K562 (cell line): Measurements from ENCODE around the gene ACAD8. TPM values are rescaled to one million over a fixed set of nuclear protein-coding genes. Genes with fewer than 3 reads are reported as not detected.

ENCODE experiments used
- ATAC-seq: fragments of 200-7000 bp; cut with Tn5 transposase; 3 replicates; pipeline ENCODE4 v1.9.1; 2020; ENCODE audit warnings: moderate library complexity
- BruUV-seq: library from RNA; stranded (reverse); fragments of 400-500 nt; replicated peaks from 2 replicates; lab custom pipeline; 2021; lab: Mats Ljungman, UMichigan
- CTCF ChIA-PET: fragments of 300-600 bp; formaldehyde crosslinking; extraction: SDS; loops from one replicate; lab custom pipeline; 2021; ENCODE audit warnings: low intra/inter-chr PET ratio; lab: Yijun Ruan, JAX
- POLR2A ChIA-PET: fragments of 300-600, 350-650 bp; sonication (Branson Sonifier 250); formaldehyde crosslinking; extraction: SDS; loops from one replicate; lab custom pipeline; 2021; ENCODE audit warnings: antibody characterized with exemption, inconsistent platforms; lab: Yijun Ruan, JAX
- DNase-seq, 4 experiments: peaks; one replicate each; pipeline versions ENCODE4 v3.0.0 to v3.0.0-alpha.2; 2011 to 2018; ENCODE audit warnings: low spot score in 3 of 4, mixed read lengths in 3 of 4; ENCODE audit errors: extremely low read depth in 1 of 4
- FAIRE-seq: peaks from 2 replicates; lab custom pipeline; 2011; peaks lifted over from hg19 to GRCh38; lab: Jason Lieb, UNC
- H2AFZ ChIP-seq: 2 replicates; pipeline ENCODE4 v1.6.0; 2011; ENCODE audit warnings: low read depth, low read length, control low read depth, inconsistent platforms
- H3K27ac ChIP-seq: fragments of 200-600 bp; 3 replicates; pipeline ENCODE4 v1.8.0; 2011; ENCODE audit warnings: low read depth, mild to moderate bottlenecking, control low read depth, inconsistent platforms, low read length, moderate library complexity, mixed read lengths; ENCODE audit errors: extremely low read depth
- H3K27me3 ChIP-seq, 2 experiments: fragments of 300-600 bp in 1 of 2; 2 replicates in 1 of 2; 3 replicates in 1 of 2; pipeline versions ENCODE4 v1.6.0 to v1.8.0; 2011; ENCODE audit warnings: inconsistent platforms in 2 of 2, low read length in 2 of 2, mild to moderate bottlenecking in 1 of 2, mixed read lengths in 1 of 2, moderate library complexity in 1 of 2; ENCODE audit not compliant: control insufficient read depth in 2 of 2, insufficient read depth in 2 of 2
- H3K36me3 ChIP-seq: fragments of 300-600 bp; 3 replicates; pipeline ENCODE4 v1.8.0; 2011; ENCODE audit warnings: mild to moderate bottlenecking, low read length, inconsistent platforms; ENCODE audit not compliant: control insufficient read depth, insufficient read depth
- H3K4me1 ChIP-seq, 2 experiments: fragments of 200-600 bp in 1 of 2; replicated peaks in 1 of 2; 2 replicates in 1 of 2; 3 replicates in 1 of 2; pipeline versions ENCODE4 v1.5.1 to v1.8.0; 2011; ENCODE audit warnings: inconsistent platforms in 2 of 2, low read length in 2 of 2, mild to moderate bottlenecking in 1 of 2, mixed read lengths in 1 of 2, moderate library complexity in 1 of 2; ENCODE audit not compliant: control insufficient read depth in 2 of 2, insufficient read depth in 2 of 2
- H3K4me2 ChIP-seq: 2 replicates; pipeline ENCODE4 v1.6.1; 2011; ENCODE audit warnings: low read length, control low read depth, inconsistent platforms, mixed read lengths; ENCODE audit not compliant: insufficient read depth
- H3K4me3 ChIP-seq: fragments of 200-600 bp; sonication (generic), shearing (Covaris generic); 2 replicates; pipeline ENCODE4 v1.5.1; 2016; ENCODE audit warnings: control low read depth, inconsistent platforms
- H3K79me2 ChIP-seq: fragments of 200-600 bp; 3 replicates; pipeline ENCODE4 v1.8.0; 2011; ENCODE audit warnings: low read length, inconsistent platforms; ENCODE audit not compliant: control insufficient read depth, insufficient read depth
- H3K9ac ChIP-seq, 2 experiments: 2 replicates each; pipeline versions ENCODE4 v1.6.0 to v1.6.1; 2011; ENCODE audit warnings: low read depth in 2 of 2, low read length in 2 of 2, control low read depth in 1 of 2, inconsistent platforms in 1 of 2, mild to moderate bottlenecking in 1 of 2, mixed read lengths in 1 of 2; ENCODE audit not compliant: insufficient read depth in 1 of 2
- H3K9me1 ChIP-seq: one replicate; pipeline ENCODE4 v1.6.0; 2011; ENCODE audit warnings: inconsistent platforms, mild to moderate bottlenecking, low read length, moderate library complexity; ENCODE audit not compliant: control insufficient read depth, insufficient read depth
- H3K9me3 ChIP-seq: replicated peaks from 2 replicates; pipeline ENCODE4 v1.5.1; 2011; ENCODE audit warnings: low read depth, low read length, inconsistent platforms; ENCODE audit not compliant: control insufficient read depth, insufficient read depth
- H4K20me1 ChIP-seq: replicated peaks from 2 replicates; pipeline ENCODE4 v1.6.1; 2011; ENCODE audit warnings: low read length, inconsistent platforms, mixed read lengths; ENCODE audit not compliant: control insufficient read depth, insufficient read depth
- ELK1 ChIP-seq: sonication (generic); formaldehyde crosslinking; IDR thresholded peaks from 2 replicates; pipeline ENCODE4 v1.8.1; 2022; ENCODE audit warnings: missing genetic modification reagents
- GABPB2 ChIP-seq: fragments of 250-450 bp; sonication (Bioruptor Pico); conservative IDR thresholded peaks from 2 replicates; pipeline ENCODE4 v1.5.1; 2021; ENCODE audit warnings: mild to moderate bottlenecking
- HDGF ChIP-seq: fragments of 450-650 bp; IDR thresholded peaks from 2 replicates; pipeline ENCODE4 v1.6.1; 2016
- MAFK ChIP-seq: IDR thresholded peaks from 2 replicates; pipeline ENCODE4 v1.6.1; 2011; ENCODE audit warnings: low read length, improper control_type of control experiment
- STAT5B ChIP-seq: fragments of 250-450 bp; sonication (Bioruptor Pico); IDR thresholded peaks from 2 replicates; pipeline ENCODE4 v1.8.0; 2021; ENCODE audit warnings: mild to moderate bottlenecking, inconsistent platforms
- TFAP4 ChIP-seq: sonication (generic); formaldehyde crosslinking; IDR thresholded peaks from 2 replicates; pipeline ENCODE4 v1.8.0; 2022; ENCODE audit warnings: missing genetic modification reagents, mild to moderate bottlenecking, moderate library complexity, borderline replicate concordance
- ZNF212 ChIP-seq: fragments of 450-650 bp; formaldehyde crosslinking; IDR thresholded peaks from 2 replicates; pipeline ENCODE4 v1.4.0; 2020; ENCODE audit warnings: mild to moderate bottlenecking
- ZNF282 ChIP-seq: sonication (generic); formaldehyde crosslinking; IDR thresholded peaks from 2 replicates; pipeline ENCODE4 v1.8.1; 2023; ENCODE audit warnings: missing genetic modification reagents
- ZNF584 ChIP-seq: fragments of 200-800 bp; sonication (Bioruptor generic); IDR thresholded peaks from 2 replicates; pipeline ENCODE4 v1.6.1; 2016; ENCODE audit warnings: low read depth, mild to moderate bottlenecking, missing genetic modification characterization, missing compliant biosample characterization
- WGBS: fragments of 100-300 bp; shearing (Covaris generic); methylation state at CpG from one replicate; pipeline ENCODE4 v1.1.6; 2016; ENCODE audit warnings: low coverage, mixed read lengths; ENCODE audit not compliant: insufficient coverage; ENCODE audit errors: missing lambda C conversion rate; 5-methylcytosine and 5-hydroxymethylcytosine counted together
- in situ Hi-C: fragments of 300-500 bp; cut with MboI; formaldehyde crosslinking; loops from 4 replicates; pipeline ENCODE4 v1.15.0; 2018; ENCODE audit warnings: inconsistent platforms, mixed read lengths
- intact Hi-C: fragments of 100-400 bp; cut with micrococcal nuclease; formaldehyde crosslinking; loops from 2 replicates; pipeline ENCODE4 v1.14.2; 2022
- polyA plus RNA-seq, 8 experiments: library from polyadenylated mRNA; depleted of rRNA in 4 of 8; stranded (reverse) in 5 of 8; unstranded in 3 of 8; fragments of >200 nt; fragmentation: Nextera tagmentation in 2 of 8; fragmentation: Illumina TruSeq in 1 of 8; extraction: Ambion mirVana in 2 of 8; extraction: Trizol in 1 of 8; gene quantifications; 2 replicates each; pipeline versions ENCODE4 v1.2.1 to v1.2.3, GENCODE V29; 2011 to 2014; ENCODE audit warnings: inconsistent platforms in 1 of 8, missing spikeins in 1 of 8
- total RNA-seq, 7 experiments: library from RNA; depleted of rRNA in 6 of 7; stranded (reverse); fragments of >200 nt in 6 of 7; fragmentation: Illumina TruSeq in 2 of 7; extraction: Trizol in 2 of 7; gene quantifications; 2 replicates each; pipeline versions ENCODE4 v1.2.1 to v1.2.3, GENCODE V29; 2011 to 2021; ENCODE audit warnings: low replicate concordance in 1 of 7
- TF ChIP-seq, protein P1 (sequence below): sonication (generic); formaldehyde crosslinking; IDR thresholded peaks from 2 replicates; pipeline ENCODE4 v1.8.1; 2023; ENCODE audit warnings: mild to moderate bottlenecking, missing genetic modification reagents
- TF ChIP-seq, protein P2 (sequence below): fragments of 250-450 bp; sonication (Bioruptor Pico); IDR thresholded peaks from 2 replicates; pipeline ENCODE4 v1.4.0; 2020

The ACAD8 gene
- total and polyA plus RNA-seq, 9 of the 15 experiments (the other 6 are each of a cell fraction or from before 2014, with no cell fraction given) = 6.5 to 34.1 (median 20.1) TPM

- no peaks in the 10 kb centered on the region for H3K36me3 ChIP-seq
- in situ Hi-C loops = no loop called here
- no peaks in the 10 kb centered on the region for H3K79me2 ChIP-seq
- POLR2A ChIA-PET = interaction anchor here (0.7 kb wide), 1 partner anchor 445 kb away, joined by 4 read pairs; no protein-coding TSS in a partner anchor
- FAIRE-seq (peak; percentile 15), ATAC-seq (no peak), DNase-seq (no peak)
- BruUV-seq = no TSS peak
- H2AFZ ChIP-seq = peak overlapping the region; percentile 64
- H3K4me1 ChIP-seq = peaks cover 5 to 11% of the 10 kb centered on the region in 2 experiments; a peak in 3 of 5 replicates
- no peaks in the 10 kb centered on the region for H3K9me3 ChIP-seq
- H3K9ac ChIP-seq = no peak overlapping the region
- CTCF ChIA-PET = no interaction called here
- intact Hi-C loops = no loop called here
- no peak overlapping the region for H3K4me3 ChIP-seq
- H3K9me1 ChIP-seq = no peaks in the 10 kb centered on the region
- H3K4me2 ChIP-seq = peak overlapping the region; percentile 37; the same call in 1 of the 2 replicates
- peak overlapping the region; percentile 22; the same call in 2 of the 3 replicates for H3K27ac ChIP-seq
- 19% methylated on average over 4 of the region's 4 CpGs for WGBS
- no peaks in the 10 kb centered on the region for H4K20me1 ChIP-seq
- peaks cover 12 to 36% of the 10 kb centered on the region in 2 experiments for H3K27me3 ChIP-seq
- TF ChIP-seq ELK1 (CRISPR knock-in tag) (no peak), STAT5B (no peak), MAFK (peak; percentile 64; the same call in 1 of the 2 replicates), ZNF212 (CRISPR knock-in tag) (no peak), ZNF584 (CRISPR knock-in tag) (no peak), ZNF282 (CRISPR knock-in tag) (no peak), GABPB2 (CRISPR knock-in tag) (no peak), TFAP4 (CRISPR knock-in tag) (no peak), HDGF (no peak)
- TF ChIP-seq, protein P1, sequence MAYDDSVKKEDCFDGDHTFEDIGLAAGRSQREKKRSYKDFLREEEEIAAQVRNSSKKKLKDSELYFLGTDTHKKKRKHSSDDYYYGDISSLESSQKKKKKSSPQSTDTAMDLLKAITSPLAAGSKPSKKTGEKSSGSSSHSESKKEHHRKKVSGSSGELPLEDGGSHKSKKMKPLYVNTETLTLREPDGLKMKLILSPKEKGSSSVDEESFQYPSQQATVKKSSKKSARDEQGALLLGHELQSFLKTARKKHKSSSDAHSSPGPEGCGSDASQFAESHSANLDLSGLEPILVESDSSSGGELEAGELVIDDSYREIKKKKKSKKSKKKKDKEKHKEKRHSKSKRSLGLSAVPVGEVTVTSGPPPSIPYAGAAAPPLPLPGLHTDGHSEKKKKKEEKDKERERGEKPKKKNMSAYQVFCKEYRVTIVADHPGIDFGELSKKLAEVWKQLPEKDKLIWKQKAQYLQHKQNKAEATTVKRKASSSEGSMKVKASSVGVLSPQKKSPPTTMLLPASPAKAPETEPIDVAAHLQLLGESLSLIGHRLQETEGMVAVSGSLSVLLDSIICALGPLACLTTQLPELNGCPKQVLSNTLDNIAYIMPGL (CRISPR knock-in tag) = no peak
- TF ChIP-seq, protein P2, sequence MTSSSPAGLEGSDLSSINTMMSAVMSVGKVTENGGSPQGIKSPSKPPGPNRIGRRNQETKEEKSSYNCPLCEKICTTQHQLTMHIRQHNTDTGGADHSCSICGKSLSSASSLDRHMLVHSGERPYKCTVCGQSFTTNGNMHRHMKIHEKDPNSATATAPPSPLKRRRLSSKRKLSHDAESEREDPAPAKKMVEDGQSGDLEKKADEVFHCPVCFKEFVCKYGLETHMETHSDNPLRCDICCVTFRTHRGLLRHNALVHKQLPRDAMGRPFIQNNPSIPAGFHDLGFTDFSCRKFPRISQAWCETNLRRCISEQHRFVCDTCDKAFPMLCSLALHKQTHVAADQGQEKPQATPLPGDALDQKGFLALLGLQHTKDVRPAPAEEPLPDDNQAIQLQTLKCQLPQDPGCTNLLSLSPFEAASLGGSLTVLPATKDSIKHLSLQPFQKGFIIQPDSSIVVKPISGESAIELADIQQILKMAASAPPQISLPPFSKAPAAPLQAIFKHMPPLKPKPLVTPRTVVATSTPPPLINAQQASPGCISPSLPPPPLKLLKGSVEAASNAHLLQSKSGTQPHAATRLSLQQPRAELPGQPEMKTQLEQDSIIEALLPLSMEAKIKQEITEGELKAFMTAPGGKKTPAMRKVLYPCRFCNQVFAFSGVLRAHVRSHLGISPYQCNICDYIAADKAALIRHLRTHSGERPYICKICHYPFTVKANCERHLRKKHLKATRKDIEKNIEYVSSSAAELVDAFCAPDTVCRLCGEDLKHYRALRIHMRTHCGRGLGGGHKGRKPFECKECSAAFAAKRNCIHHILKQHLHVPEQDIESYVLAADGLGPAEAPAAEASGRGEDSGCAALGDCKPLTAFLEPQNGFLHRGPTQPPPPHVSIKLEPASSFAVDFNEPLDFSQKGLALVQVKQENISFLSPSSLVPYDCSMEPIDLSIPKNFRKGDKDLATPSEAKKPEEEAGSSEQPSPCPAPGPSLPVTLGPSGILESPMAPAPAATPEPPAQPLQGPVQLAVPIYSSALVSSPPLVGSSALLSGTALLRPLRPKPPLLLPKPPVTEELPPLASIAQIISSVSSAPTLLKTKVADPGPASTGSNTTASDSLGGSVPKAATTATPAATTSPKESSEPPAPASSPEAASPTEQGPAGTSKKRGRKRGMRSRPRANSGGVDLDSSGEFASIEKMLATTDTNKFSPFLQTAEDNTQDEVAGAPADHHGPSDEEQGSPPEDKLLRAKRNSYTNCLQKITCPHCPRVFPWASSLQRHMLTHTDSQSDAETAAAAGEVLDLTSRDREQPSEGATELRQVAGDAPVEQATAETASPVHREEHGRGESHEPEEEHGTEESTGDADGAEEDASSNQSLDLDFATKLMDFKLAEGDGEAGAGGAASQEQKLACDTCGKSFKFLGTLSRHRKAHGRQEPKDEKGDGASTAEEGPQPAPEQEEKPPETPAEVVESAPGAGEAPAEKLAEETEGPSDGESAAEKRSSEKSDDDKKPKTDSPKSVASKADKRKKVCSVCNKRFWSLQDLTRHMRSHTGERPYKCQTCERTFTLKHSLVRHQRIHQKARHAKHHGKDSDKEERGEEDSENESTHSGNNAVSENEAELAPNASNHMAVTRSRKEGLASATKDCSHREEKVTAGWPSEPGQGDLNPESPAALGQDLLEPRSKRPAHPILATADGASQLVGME (CRISPR knock-in tag) = no peak
Observed at GRCh38 chr11:134289167-134289566, 35.8 kb downstream of the ACAD8 start.
